Prostate gland (tissue), 2 donors: ENCODE data around the gene RESF1.

Experiments used
- CTCF ChIP-seq, 4 experiments: fragments of 200-600 bp in 2 of 4; fragments of 450-650 bp in 2 of 4; sonication (generic) in 2 of 4; IDR thresholded peaks; 1 replicate in 3 of 4; 2 replicates in 1 of 4; pipeline ENCODE4 v1.5.1; 2016 to 2019; ENCODE audit warnings: antibody characterized with exemption in 4 of 4, mild to moderate bottlenecking in 2 of 4, moderate library complexity in 2 of 4
- POLR2A ChIP-seq: fragments of 450-650 bp; IDR thresholded peaks from one replicate; pipeline ENCODE4 v1.6.1; 2016; ENCODE audit warnings: antibody characterized with exemption, mild to moderate bottlenecking

GRCh38 chr12:31914927-31915326, 44.3 kb upstream of the RESF1 start:
- TF ChIP-seq POLR2A (no peak), CTCF (IDR thresholded peaks at IDR 0.05) (no peak)
